ENCODE results near the gene RBM47. TPM values are rescaled to one million over a fixed set of nuclear protein-coding genes. Genes with fewer than 3 reads are reported as not detected.

Gene RBM47
- total RNA-seq, 1 experiment from 2014 or later = 78.0 TPM

DNA sequence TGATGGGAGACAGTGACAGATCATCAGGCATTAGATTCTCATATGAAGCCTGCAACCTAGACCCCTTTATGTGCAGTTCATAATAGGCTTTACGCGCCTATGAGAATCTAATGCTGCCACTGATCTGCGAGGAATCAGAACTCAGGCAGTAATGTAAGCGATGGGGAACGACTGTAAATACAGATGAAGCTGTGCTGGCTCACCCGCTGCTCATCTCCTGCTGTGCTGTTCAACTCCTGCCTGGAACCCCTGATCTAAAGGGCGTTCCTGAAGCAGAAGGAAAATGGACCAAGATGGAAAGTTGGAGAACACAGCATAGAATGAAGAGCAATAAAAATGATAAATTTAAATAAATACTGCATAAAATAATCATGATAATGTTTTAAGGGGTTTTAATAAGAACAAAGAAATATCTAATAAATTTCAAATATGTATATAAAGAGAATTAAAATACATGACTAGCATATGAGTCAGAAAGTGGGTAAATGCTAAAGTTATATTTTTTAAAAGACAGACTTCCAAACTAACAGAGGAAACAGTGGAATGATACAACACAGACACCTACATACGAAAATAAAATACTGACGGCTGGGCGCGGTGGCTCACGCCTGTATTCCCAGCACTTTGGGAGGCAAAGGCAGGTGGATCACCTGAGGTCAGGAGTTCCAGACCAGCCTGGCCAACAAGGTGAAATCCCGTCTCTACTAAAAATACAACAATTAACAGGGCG, 59.2 kb downstream of the RBM47 start:
- no peak overlapping the region for H2AFZ ChIP-seq
- H3F3A ChIP-seq (ENCODE audit: insufficient read depth, low read depth) = peaks cover 40% of the 10 kb centered on the region; the same call in 1 of the 2 replicates
- no peaks in the 10 kb centered on the region for H4K20me1 ChIP-seq (ENCODE audit: insufficient read depth)
- H3K36me3 ChIP-seq (ENCODE audit: low read depth) = peaks cover 16% of the 10 kb centered on the region; the same call in 1 of the 2 replicates
- peaks cover 97% of the 10 kb centered on the region for H3K79me2 ChIP-seq (ENCODE audit: low read depth)
- no peak for TF ChIP-seq EZH2 (IDR thresholded peaks at IDR 0.05; ENCODE audit: low read depth)
- TF ChIP-seq, protein P1, sequence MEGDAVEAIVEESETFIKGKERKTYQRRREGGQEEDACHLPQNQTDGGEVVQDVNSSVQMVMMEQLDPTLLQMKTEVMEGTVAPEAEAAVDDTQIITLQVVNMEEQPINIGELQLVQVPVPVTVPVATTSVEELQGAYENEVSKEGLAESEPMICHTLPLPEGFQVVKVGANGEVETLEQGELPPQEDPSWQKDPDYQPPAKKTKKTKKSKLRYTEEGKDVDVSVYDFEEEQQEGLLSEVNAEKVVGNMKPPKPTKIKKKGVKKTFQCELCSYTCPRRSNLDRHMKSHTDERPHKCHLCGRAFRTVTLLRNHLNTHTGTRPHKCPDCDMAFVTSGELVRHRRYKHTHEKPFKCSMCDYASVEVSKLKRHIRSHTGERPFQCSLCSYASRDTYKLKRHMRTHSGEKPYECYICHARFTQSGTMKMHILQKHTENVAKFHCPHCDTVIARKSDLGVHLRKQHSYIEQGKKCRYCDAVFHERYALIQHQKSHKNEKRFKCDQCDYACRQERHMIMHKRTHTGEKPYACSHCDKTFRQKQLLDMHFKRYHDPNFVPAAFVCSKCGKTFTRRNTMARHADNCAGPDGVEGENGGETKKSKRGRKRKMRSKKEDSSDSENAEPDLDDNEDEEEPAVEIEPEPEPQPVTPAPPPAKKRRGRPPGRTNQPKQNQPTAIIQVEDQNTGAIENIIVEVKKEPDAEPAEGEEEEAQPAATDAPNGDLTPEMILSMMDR (conservative IDR thresholded peaks at IDR 0.05) = no peak
- no peaks in the 10 kb centered on the region for H3K9me2 ChIP-seq (ENCODE audit: insufficient read depth)
- peaks cover 24% of the 10 kb centered on the region for H3K4me1 ChIP-seq (replicated peaks; ENCODE audit: insufficient read depth)
- intact Hi-C loops (cut with micrococcal nuclease; ENCODE audit: unreplicated experiment) = loop anchor here (10.0 kb wide), 1 partner anchor 516 kb away; the partner anchor contains the start of gene N4BP2
- DNase-seq = no peak
- H3K4me3 ChIP-seq = no peak overlapping the region
- no TSS peak for BruUV-seq (replicated peaks)
- no peak overlapping the region for H3K4me2 ChIP-seq
- ChIA-PET POLR2A (ENCODE audit: unreplicated experiment) (no interaction called here), CTCF (no interaction called here)
- H3K27me3 ChIP-seq (ENCODE audit: insufficient read depth, low read depth) = no peaks in the 10 kb centered on the region
- no peaks in the 10 kb centered on the region; the same call in 1 of the 2 replicates for H3K9me3 ChIP-seq (ENCODE audit: insufficient read depth, low read depth)
- no peak overlapping the region for H3K27ac ChIP-seq

DNA sequence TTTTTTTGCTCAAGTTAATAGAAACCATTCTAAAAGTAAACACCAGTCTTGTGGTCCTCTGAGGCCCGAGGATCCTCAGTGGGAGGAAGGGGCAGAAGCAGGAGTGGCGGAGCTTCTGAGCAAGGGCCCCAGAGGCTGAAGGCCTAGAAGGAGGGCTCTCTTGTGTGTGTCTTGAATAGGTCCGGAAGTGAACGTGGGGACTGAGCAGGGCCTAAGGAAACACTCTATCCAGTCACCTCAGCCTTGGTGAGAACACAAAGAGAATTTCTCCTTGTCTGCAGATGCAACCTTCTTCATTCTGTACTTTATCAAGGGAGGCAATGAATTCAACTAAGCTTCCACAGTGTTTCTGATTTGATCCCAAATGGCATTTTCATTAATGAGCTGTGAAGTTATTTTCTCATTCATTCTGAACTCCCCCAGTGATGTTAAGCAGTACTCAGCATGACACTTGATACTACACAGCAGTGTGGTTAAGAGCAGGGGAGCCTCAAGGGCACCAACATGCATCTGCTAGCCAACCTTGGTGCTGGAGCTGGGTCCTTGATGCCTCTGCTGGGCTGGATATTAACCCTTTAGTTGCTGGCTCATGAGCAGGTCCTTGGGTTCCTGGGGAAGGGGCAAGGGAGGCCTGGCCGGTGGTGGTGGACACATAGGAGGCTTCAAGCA, 64.7 kb downstream of the RBM47 start:
- Histone ChIP-seq H3K9me3 (ENCODE audit: insufficient read depth, low read depth) (no peaks in the 10 kb centered on the region; the same call in 1 of the 2 replicates), H4K20me1 (ENCODE audit: insufficient read depth) (no peaks in the 10 kb centered on the region), H3K79me2 (ENCODE audit: low read depth) (peaks cover 84% of the 10 kb centered on the region), H3K27me3 (ENCODE audit: insufficient read depth, low read depth) (no peaks in the 10 kb centered on the region), H3K4me3 (no peak overlapping the region), H2AFZ (no peak overlapping the region), H3K4me2 (peak overlapping the region; percentile 76), H3K27ac (peak overlapping the region; percentile 98), H3K9me2 (ENCODE audit: insufficient read depth) (no peaks in the 10 kb centered on the region), H3K36me3 (ENCODE audit: low read depth) (peaks cover 13% of the 10 kb centered on the region; the same call in 1 of the 2 replicates), H3F3A (ENCODE audit: insufficient read depth, low read depth) (peaks cover 76% of the 10 kb centered on the region), H3K4me1 (replicated peaks; ENCODE audit: insufficient read depth) (peaks cover 79% of the 10 kb centered on the region)
- POLR2A ChIA-PET (ENCODE audit: unreplicated experiment) = interaction anchor here (0.6 kb wide), 3 partner anchors 11 to 1244 kb away, joined by 3 to 4 read pairs (median 4); no protein-coding TSS in a partner anchor
- BruUV-seq (replicated peaks) = no TSS peak
- no peak for DNase-seq
- no peak for TF ChIP-seq EZH2 (IDR thresholded peaks at IDR 0.05; ENCODE audit: low read depth)
- TF ChIP-seq, protein P1 (conservative IDR thresholded peaks at IDR 0.05) = no peak
- CTCF ChIA-PET = interaction anchor here (0.6 kb wide), 2 partner anchors 51 to 256 kb away, joined by 3 to 5 read pairs; no protein-coding TSS in a partner anchor
- intact Hi-C loops (cut with micrococcal nuclease; ENCODE audit: unreplicated experiment) = loop anchor here (10.0 kb wide), 1 partner anchor 50 kb away; no protein-coding TSS in a partner anchor

DNA sequence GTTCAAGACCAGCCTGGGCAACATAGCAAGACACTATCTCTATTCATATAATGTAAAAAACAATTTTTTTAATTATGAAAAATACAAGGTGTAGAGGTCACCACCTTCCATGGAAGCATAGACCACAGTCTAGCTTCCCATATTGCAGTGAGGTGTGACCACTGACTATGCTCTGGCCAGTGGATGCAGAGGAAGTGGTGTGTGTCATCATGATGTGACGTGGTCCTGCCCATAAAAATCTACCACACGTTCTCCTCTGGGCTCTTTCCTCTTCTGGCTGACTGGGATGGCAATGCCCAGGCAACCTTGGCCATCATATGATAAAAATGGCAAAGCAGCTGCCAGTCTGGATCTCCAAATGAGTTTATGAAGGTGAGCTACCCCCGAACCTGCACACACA, 65.7 kb downstream of the RBM47 start:
- DNase-seq = peak; percentile 22 to 52
- H3K4me1 ChIP-seq (replicated peaks; ENCODE audit: insufficient read depth) = peaks cover 88% of the 10 kb centered on the region

More for the DNA sequence above, 65.7 kb downstream of the RBM47 start:
- no TSS peak for BruUV-seq (replicated peaks)
- Histone ChIP-seq H3K4me3 (peak overlapping the region; percentile 40; the same call in 1 of the 2 replicates), H3K27ac (peak overlapping the region; percentile 98), H3K9me2 (ENCODE audit: insufficient read depth) (no peaks in the 10 kb centered on the region), H4K20me1 (ENCODE audit: insufficient read depth) (no peaks in the 10 kb centered on the region), H3K36me3 (ENCODE audit: low read depth) (peaks cover 16% of the 10 kb centered on the region; the same call in 1 of the 2 replicates), H3K4me2 (peak overlapping the region; percentile 76), H3F3A (ENCODE audit: insufficient read depth, low read depth) (peaks cover 80% of the 10 kb centered on the region), H3K27me3 (ENCODE audit: insufficient read depth, low read depth) (no peaks in the 10 kb centered on the region), H3K9me3 (ENCODE audit: insufficient read depth, low read depth) (no peaks in the 10 kb centered on the region; the same call in 1 of the 2 replicates), H3K79me2 (ENCODE audit: low read depth) (peaks cover 86% of the 10 kb centered on the region), H2AFZ (no peak overlapping the region)
- ChIA-PET POLR2A (ENCODE audit: unreplicated experiment) (interaction anchor here (0.5 to 0.9 kb wide), 2 partner anchors 20 to 256 kb away, joined by 4 to 5 read pairs; no protein-coding TSS in a partner anchor), CTCF (no interaction called here)
- TF ChIP-seq, protein P1 (conservative IDR thresholded peaks at IDR 0.05) = no peak
- no peak for TF ChIP-seq EZH2 (IDR thresholded peaks at IDR 0.05; ENCODE audit: low read depth)
- intact Hi-C loops (cut with micrococcal nuclease; ENCODE audit: unreplicated experiment) = loop anchor here (10.0 kb wide), 1 partner anchor 49 kb away; no protein-coding TSS in a partner anchor
